Kidney capillary endothelial cell (primary cell): ENCODE measurements around the gene EHBP1L1.

ENCODE experiments used
- DNase-seq: peaks from one replicate; pipeline ENCODE4 v3.0.0-alpha.2; 2018; ENCODE audit warnings: low spot score

EHBP1L1 gene

GRCh38 chr11:65546217-65546958 is 29.5 kb upstream of the EHBP1L1 start:
- no peak for DNase-seq

GRCh38 chr11:65547446-65548125 is 28.3 kb upstream of the EHBP1L1 start:
- no peak for DNase-seq

GRCh38 chr11:65548395-65548794 is 27.5 kb upstream of the EHBP1L1 start:
- no peak for DNase-seq

- DNase-seq = no peak
Observed at GRCh38 chr11:65549096-65549495, 26.8 kb upstream of the EHBP1L1 start.

GRCh38 chr11:65551572-65552387 is 24.1 kb upstream of the EHBP1L1 start:
- no peak for DNase-seq

GRCh38 chr11:65552388-65552951 is 23.4 kb upstream of the EHBP1L1 start:
- DNase-seq = no peak

- no peak for DNase-seq
Observed at GRCh38 chr11:65553301-65554001, 22.4 kb upstream of the EHBP1L1 start.

- no peak for DNase-seq
Observed at GRCh38 chr11:65554057-65554818, 21.6 kb upstream of the EHBP1L1 start.

GRCh38 chr11:65554842-65555430 is 20.9 kb upstream of the EHBP1L1 start:
- DNase-seq = no peak

GRCh38 chr11:65555693-65556231 is 20.1 kb upstream of the EHBP1L1 start:
- no peak for DNase-seq

- DNase-seq = no peak
Observed at GRCh38 chr11:65556470-65557279, 19.2 kb upstream of the EHBP1L1 start.

- DNase-seq = no peak
Observed at GRCh38 chr11:65557280-65558001, 18.4 kb upstream of the EHBP1L1 start.

GRCh38 chr11:65558002-65558929 is 17.6 kb upstream of the EHBP1L1 start, which contains the start of gene LTBP3:
LTBP3 (minus strand) TSS chr11:65558359; CDS start chr11:65557959, 400 bp downstream.
- DNase-seq = no peak

GRCh38 chr11:65558930-65559509 is 16.8 kb upstream of the EHBP1L1 start:
- no peak for DNase-seq

- no peak for DNase-seq
Observed at GRCh38 chr11:65559535-65559934, 16.3 kb upstream of the EHBP1L1 start.

GRCh38 chr11:65559951-65560537 is 15.8 kb upstream of the EHBP1L1 start:
- peak; percentile 85 for DNase-seq
